ENCODE results near the gene IQCM. TPM values are rescaled to one million over a fixed set of nuclear protein-coding genes. Genes with fewer than 3 reads are reported as not detected.

IQCM gene
- polyA plus RNA-seq, 1 experiment, result 0.05 TPM

- TF ChIP-seq CTCF (IDR thresholded peaks at IDR 0.05; ENCODE audit: low read depth, low read length), result no peak
- Histone ChIP-seq H3K27me3 (ENCODE audit: control insufficient read depth, insufficient read depth, low read length) (no peaks in the 10 kb centered on the region), H3K9me3 (ENCODE audit: control insufficient read depth, insufficient read depth, low read length) (no peaks in the 10 kb centered on the region), H3K27ac (ENCODE audit: low read depth, low read length) (no peak overlapping the region), H3K4me3 (ENCODE audit: low read depth, low read length) (no peak overlapping the region)
- ChIA-PET POLR2A (no interaction called here), CTCF (no interaction called here)
- DNase-seq (ENCODE audit: low read depth, low spot score), result no peak
These were observed 230.9 kb downstream of the IQCM start for GRCh38 chr4:149584722-149585121.

- Histone ChIP-seq H3K4me3 (ENCODE audit: low read depth, low read length) (no peak overlapping the region), H3K9me3 (ENCODE audit: control insufficient read depth, insufficient read depth, low read length) (no peaks in the 10 kb centered on the region), H3K27ac (ENCODE audit: low read depth, low read length) (no peak overlapping the region), H3K27me3 (ENCODE audit: control insufficient read depth, insufficient read depth, low read length) (no peaks in the 10 kb centered on the region)
- CTCF ChIA-PET, result no interaction called here
- POLR2A ChIA-PET, result no interaction called here
- no peak for DNase-seq (ENCODE audit: low read depth, low spot score)
- no peak for TF ChIP-seq CTCF (IDR thresholded peaks at IDR 0.05; ENCODE audit: low read depth, low read length)
These were observed 240.7 kb downstream of the IQCM start for GRCh38 chr4:149574971-149575370.

- Histone ChIP-seq H3K27ac (ENCODE audit: low read depth, low read length) (no peak overlapping the region), H3K4me3 (ENCODE audit: low read depth, low read length) (no peak overlapping the region), H3K27me3 (ENCODE audit: control insufficient read depth, insufficient read depth, low read length) (no peaks in the 10 kb centered on the region), H3K9me3 (ENCODE audit: control insufficient read depth, insufficient read depth, low read length) (no peaks in the 10 kb centered on the region)
- POLR2A ChIA-PET, result no interaction called here
- CTCF ChIA-PET, result no interaction called here
- TF ChIP-seq CTCF (IDR thresholded peaks at IDR 0.05; ENCODE audit: low read depth, low read length), result no peak
- no peak for DNase-seq (ENCODE audit: low read depth, low spot score)
These were observed 242.9 kb downstream of the IQCM start for GRCh38 chr4:149572716-149573115.

- Histone ChIP-seq H3K27ac (ENCODE audit: low read depth, low read length) (no peak overlapping the region), H3K27me3 (ENCODE audit: control insufficient read depth, insufficient read depth, low read length) (no peaks in the 10 kb centered on the region), H3K9me3 (ENCODE audit: control insufficient read depth, insufficient read depth, low read length) (no peaks in the 10 kb centered on the region), H3K4me3 (ENCODE audit: low read depth, low read length) (no peak overlapping the region)
- DNase-seq (ENCODE audit: low read depth, low spot score), result no peak
- TF ChIP-seq CTCF (IDR thresholded peaks at IDR 0.05; ENCODE audit: low read depth, low read length), result no peak
- ChIA-PET POLR2A (no interaction called here), CTCF (no interaction called here)
These were observed 259.8 kb downstream of the IQCM start for GRCh38 chr4:149555799-149556198.

GRCh38 chr4:149555146-149555545, 260.5 kb downstream of the IQCM start:
- no peak for DNase-seq (ENCODE audit: low read depth, low spot score)
- ChIA-PET POLR2A (no interaction called here), CTCF (no interaction called here)
- no peak for TF ChIP-seq CTCF (IDR thresholded peaks at IDR 0.05; ENCODE audit: low read depth, low read length)
- no peak overlapping the region for H3K4me3 ChIP-seq (ENCODE audit: low read depth, low read length)
- no peak overlapping the region for H3K27ac ChIP-seq (ENCODE audit: low read depth, low read length)
- H3K27me3 ChIP-seq (ENCODE audit: control insufficient read depth, insufficient read depth, low read length), result no peaks in the 10 kb centered on the region
- H3K9me3 ChIP-seq (ENCODE audit: control insufficient read depth, insufficient read depth, low read length), result no peaks in the 10 kb centered on the region

Data from AG04450 (cell line).